DND-41 (cell line): ENCODE measurements around the gene SPANXN4.

ENCODE experiments used
- ATAC-seq: fragments of 200-7000 bp; cut with Tn5 transposase; 3 replicates; pipeline ENCODE4 v1.9.1; 2021; ENCODE audit warnings: low read depth; ENCODE audit not compliant: insufficient read depth
- DNase-seq: peaks from one replicate; pipeline ENCODE4 v3.0.0-alpha.2; 2020
- H2AFZ ChIP-seq: 2 replicates; pipeline ENCODE4 v1.6.0; 2012; ENCODE audit warnings: low read depth, low read length
- H3K27ac ChIP-seq: 2 replicates; pipeline ENCODE4 v1.5.1; 2012; ENCODE audit warnings: low read length, inconsistent platforms
- H3K27me3 ChIP-seq: fragments of 200-600 bp; sonication (generic); 2 replicates; pipeline ENCODE4 v1.6.0; 2012; ENCODE audit warnings: low read length, mild to moderate bottlenecking, inconsistent platforms; ENCODE audit not compliant: insufficient read depth, poor library complexity
- H3K36me3 ChIP-seq: 2 replicates; pipeline ENCODE4 v1.5.1; 2012; ENCODE audit warnings: low read length, inconsistent platforms; ENCODE audit not compliant: insufficient read depth
- H3K4me1 ChIP-seq: 2 replicates; pipeline ENCODE4 v1.5.1; 2012; ENCODE audit warnings: mild to moderate bottlenecking, low read length; ENCODE audit not compliant: insufficient read depth
- H3K4me2 ChIP-seq: 2 replicates; pipeline ENCODE4 v1.6.0; 2012; ENCODE audit warnings: mild to moderate bottlenecking, moderate library complexity, low read length, inconsistent platforms; ENCODE audit not compliant: insufficient read depth
- H3K4me3 ChIP-seq, 2 experiments: fragments of 200-600 bp in 1 of 2; shearing (Covaris generic) in 1 of 2; 2 replicates each; pipeline ENCODE4 v1.5.1; 2012 to 2016; ENCODE audit warnings: inconsistent platforms in 2 of 2, low read length in 2 of 2, mild to moderate bottlenecking in 2 of 2, low read depth in 1 of 2, moderate library complexity in 1 of 2
- H3K79me2 ChIP-seq: 2 replicates; pipeline ENCODE4 v1.6.0; 2012; ENCODE audit warnings: low read length, inconsistent platforms; ENCODE audit not compliant: insufficient read depth
- H3K9ac ChIP-seq: 2 replicates; pipeline ENCODE4 v1.6.0; 2012; ENCODE audit warnings: low read depth, mild to moderate bottlenecking, inconsistent platforms, low read length, moderate library complexity
- H3K9me3 ChIP-seq: 2 replicates; pipeline ENCODE4 v1.5.1; 2012; ENCODE audit warnings: low read length, moderate library complexity, mild to moderate bottlenecking, inconsistent platforms; ENCODE audit not compliant: insufficient read depth, severe bottlenecking
- H4K20me1 ChIP-seq: 2 replicates; pipeline ENCODE4 v1.6.0; 2012; ENCODE audit warnings: low read length; ENCODE audit not compliant: insufficient read depth
- CTCF ChIP-seq: IDR thresholded peaks from 2 replicates; pipeline ENCODE4 v1.5.1; 2012; ENCODE audit warnings: borderline replicate concordance, low read length, moderate library complexity, mild to moderate bottlenecking; ENCODE audit not compliant: poor library complexity, severe bottlenecking; ENCODE audit errors: extremely low read depth
- EZH2 ChIP-seq: IDR thresholded peaks from 3 replicates; pipeline ENCODE4 v1.6.1; 2012; ENCODE audit warnings: borderline replicate concordance, low read depth, mild to moderate bottlenecking, moderate library complexity, low read length, inconsistent platforms; ENCODE audit not compliant: severe bottlenecking

The SPANXN4 gene

GRCh38 chrX:142999199-142999701 is 26.5 kb upstream of the SPANXN4 start:
- ATAC-seq, result no peak
- Histone ChIP-seq H3K79me2 (no peaks in the 10 kb centered on the region), H3K9ac (no peak overlapping the region), H3K27me3 (no peaks in the 10 kb centered on the region), H3K9me3 (no peaks in the 10 kb centered on the region), H2AFZ (no peak overlapping the region), H3K4me3 (no peak overlapping the region), H3K36me3 (no peaks in the 10 kb centered on the region), H3K27ac (no peak overlapping the region), H3K4me2 (no peak overlapping the region), H4K20me1 (no peaks in the 10 kb centered on the region), H3K4me1 (no peaks in the 10 kb centered on the region)
- DNase-seq, result no peak
- TF ChIP-seq EZH2 (no peak), CTCF (no peak)

DNA sequence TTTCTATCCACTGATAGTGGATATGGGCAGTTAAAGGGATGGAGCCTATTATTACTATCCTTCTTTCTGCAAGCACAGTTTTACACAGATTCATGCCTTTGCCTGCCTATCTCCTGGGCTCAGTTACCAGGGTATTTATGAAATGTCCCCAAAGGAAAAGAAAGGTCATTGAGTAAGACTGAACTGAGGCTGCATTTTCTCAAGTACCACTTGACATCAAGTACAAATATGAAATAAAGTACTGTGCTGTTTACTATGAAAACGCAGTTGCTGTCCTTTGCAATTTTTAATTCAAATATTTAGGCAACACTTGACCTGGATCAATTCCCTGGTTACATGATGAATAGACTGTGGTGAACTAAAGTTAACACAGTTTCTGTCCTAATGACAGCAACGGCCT is 23.5 kb upstream of the SPANXN4 start:
- H3K36me3 ChIP-seq, result no peaks in the 10 kb centered on the region
- H3K79me2 ChIP-seq, result no peaks in the 10 kb centered on the region
- H3K4me2 ChIP-seq, result no peak overlapping the region
- TF ChIP-seq CTCF (no peak), EZH2 (no peak)
- no peaks in the 10 kb centered on the region for H3K27me3 ChIP-seq
- ATAC-seq (no peak), DNase-seq (no peak)
- no peaks in the 10 kb centered on the region for H3K9me3 ChIP-seq
- H3K4me3 ChIP-seq, result no peak overlapping the region
- H3K4me1 ChIP-seq, result no peaks in the 10 kb centered on the region
- H3K27ac ChIP-seq, result no peak overlapping the region
- no peak overlapping the region for H3K9ac ChIP-seq
- H4K20me1 ChIP-seq, result no peaks in the 10 kb centered on the region
- H2AFZ ChIP-seq, result no peak overlapping the region

- Histone ChIP-seq H3K36me3 (no peaks in the 10 kb centered on the region), H3K4me3 (no peak overlapping the region), H4K20me1 (no peaks in the 10 kb centered on the region), H3K4me1 (no peaks in the 10 kb centered on the region), H3K9ac (no peak overlapping the region), H3K27ac (no peak overlapping the region), H3K9me3 (no peaks in the 10 kb centered on the region), H3K27me3 (no peaks in the 10 kb centered on the region), H3K4me2 (no peak overlapping the region), H3K79me2 (no peaks in the 10 kb centered on the region), H2AFZ (no peak overlapping the region)
- no peak for TF ChIP-seq CTCF
- no peak for TF ChIP-seq EZH2
- DNase-seq, result no peak
- ATAC-seq, result no peak
These were observed 8.5 kb upstream of the SPANXN4 start for GRCh38 chrX:143017272-143017671.

DNA sequence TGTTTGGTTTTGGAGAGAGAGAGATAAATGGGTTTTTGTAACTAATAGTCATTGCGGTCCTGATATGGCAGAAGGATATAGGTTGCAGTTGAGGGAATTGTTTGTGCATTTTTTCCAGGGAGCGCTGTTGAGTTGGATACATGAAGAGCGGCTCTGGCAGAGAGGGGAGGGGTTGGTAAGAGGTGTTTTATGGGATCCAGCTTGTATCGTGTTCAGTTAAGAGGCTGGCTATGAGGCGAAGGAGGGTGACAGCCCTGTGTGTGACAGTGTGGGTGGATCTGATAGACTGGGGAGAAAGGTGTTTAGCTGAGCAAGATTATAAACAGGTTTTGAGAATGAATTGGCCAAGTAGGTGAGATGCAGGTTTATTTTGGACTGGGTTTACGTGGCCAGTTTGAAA is 1.5 kb downstream of the SPANXN4 start:
- H3K9me3 ChIP-seq, result no peaks in the 10 kb centered on the region
- no peaks in the 10 kb centered on the region for H4K20me1 ChIP-seq
- H3K4me1 ChIP-seq, result no peaks in the 10 kb centered on the region
- no peak overlapping the region for H3K9ac ChIP-seq
- H3K36me3 ChIP-seq, result no peaks in the 10 kb centered on the region
- no peak overlapping the region for H3K4me2 ChIP-seq
- no peak for TF ChIP-seq CTCF
- H2AFZ ChIP-seq, result no peak overlapping the region
- no peak overlapping the region for H3K27ac ChIP-seq
- no peaks in the 10 kb centered on the region for H3K27me3 ChIP-seq
- H3K4me3 ChIP-seq, result no peak overlapping the region
- ATAC-seq (no peak), DNase-seq (no peak)
- no peaks in the 10 kb centered on the region for H3K79me2 ChIP-seq
